A673 (cell line): ENCODE data around the gene MLXIP. TPM values are rescaled to one million over a fixed set of nuclear protein-coding genes. Genes with fewer than 3 reads are reported as not detected.

Source experiments
- BruUV-seq: library from RNA; stranded (reverse); fragments of 400-500 nt; replicated peaks from 2 replicates; lab custom pipeline; 2021; lab: Mats Ljungman, UMichigan
- CTCF ChIA-PET: fragments of 300-600 bp; sonication (Branson Sonifier 250); formaldehyde crosslinking; loops from one replicate; lab custom pipeline; 2022; ENCODE audit warnings: antibody characterized with exemption; lab: Charles Lee
- POLR2A ChIA-PET: fragments of 300-600 bp; sonication (Branson Sonifier 250); formaldehyde crosslinking; loops from one replicate; lab custom pipeline; 2022; ENCODE audit warnings: antibody characterized with exemption; ENCODE audit not compliant: low non-redundant PET; lab: Charles Lee
- DNase-seq: peaks from one replicate; pipeline ENCODE4 v3.0.0-alpha.2; 2015; ENCODE audit warnings: low spot score
- H3K27ac ChIP-seq: fragments of 200-600 bp; sonication (generic); 2 replicates; pipeline ENCODE4 v1.5.1; 2016; ENCODE audit warnings: mixed run types, low read depth, mild to moderate bottlenecking, mixed read lengths, antibody characterized with exemption, low read length; ENCODE audit not compliant: poor library complexity, severe bottlenecking
- H3K27me3 ChIP-seq: fragments of 200-600 bp; sonication (generic); replicated peaks from 2 replicates; pipeline ENCODE4 v1.6.1; 2017; ENCODE audit warnings: mixed run types, low read depth, mild to moderate bottlenecking, mixed read lengths, antibody characterized with exemption, low read length; ENCODE audit not compliant: insufficient read depth, poor library complexity
- H3K36me3 ChIP-seq: fragments of 200-600 bp; sonication (generic); 2 replicates; pipeline ENCODE4 v1.6.1; 2016; ENCODE audit warnings: mixed run types, mild to moderate bottlenecking, mixed read lengths, antibody characterized with exemption, low read length; ENCODE audit not compliant: insufficient read depth, poor library complexity, severe bottlenecking
- H3K4me1 ChIP-seq: fragments of 200-600 bp; sonication (generic); 2 replicates; pipeline ENCODE4 v1.6.1; 2017; ENCODE audit warnings: mixed run types, mild to moderate bottlenecking, mixed read lengths, antibody characterized with exemption, low read length; ENCODE audit not compliant: insufficient read depth, poor library complexity, severe bottlenecking
- H3K4me3 ChIP-seq: fragments of 200-600 bp; sonication (generic); 2 replicates; pipeline ENCODE4 v1.5.1; 2016; ENCODE audit warnings: low read depth, mixed run types, mild to moderate bottlenecking, mixed read lengths, low read length; ENCODE audit not compliant: poor library complexity, severe bottlenecking
- H3K9me3 ChIP-seq: fragments of 200-600 bp; sonication (generic); 2 replicates; pipeline ENCODE4 v1.6.1; 2016; ENCODE audit warnings: mixed run types, low read depth, mild to moderate bottlenecking, mixed read lengths, antibody characterized with exemption, low read length; ENCODE audit not compliant: poor library complexity, severe bottlenecking
- EZH2 ChIP-seq: fragments of 200-600 bp; sonication (generic); IDR thresholded peaks from 2 replicates; pipeline ENCODE4 v1.6.1; 2017; ENCODE audit warnings: borderline replicate concordance, low read depth, mild to moderate bottlenecking, mixed read lengths, antibody characterized with exemption, low read length; ENCODE audit not compliant: poor library complexity, severe bottlenecking
- intact Hi-C: fragments of 100-400 bp; cut with micrococcal nuclease; formaldehyde crosslinking; loops from one replicate; pipeline ENCODE4 v1.10.0; 2022; ENCODE audit not compliant: unreplicated experiment
- total RNA-seq: library from RNA; stranded (reverse); gene quantifications from 2 replicates; pipeline ENCODE4 v1.2.3, GENCODE V29; 2021
- TF ChIP-seq, protein P1 (sequence below): fragments of 300-800, 200-600 bp; sonication (generic); conservative IDR thresholded peaks from 2 replicates; pipeline ENCODE4 v1.5.1; 2017; ENCODE audit warnings: low read depth, mild to moderate bottlenecking, antibody characterized with exemption, low read length, moderate library complexity, mixed read lengths

The MLXIP gene
- total RNA-seq, 1 experiment from 2014 or later, result 32.7 TPM

DNA sequence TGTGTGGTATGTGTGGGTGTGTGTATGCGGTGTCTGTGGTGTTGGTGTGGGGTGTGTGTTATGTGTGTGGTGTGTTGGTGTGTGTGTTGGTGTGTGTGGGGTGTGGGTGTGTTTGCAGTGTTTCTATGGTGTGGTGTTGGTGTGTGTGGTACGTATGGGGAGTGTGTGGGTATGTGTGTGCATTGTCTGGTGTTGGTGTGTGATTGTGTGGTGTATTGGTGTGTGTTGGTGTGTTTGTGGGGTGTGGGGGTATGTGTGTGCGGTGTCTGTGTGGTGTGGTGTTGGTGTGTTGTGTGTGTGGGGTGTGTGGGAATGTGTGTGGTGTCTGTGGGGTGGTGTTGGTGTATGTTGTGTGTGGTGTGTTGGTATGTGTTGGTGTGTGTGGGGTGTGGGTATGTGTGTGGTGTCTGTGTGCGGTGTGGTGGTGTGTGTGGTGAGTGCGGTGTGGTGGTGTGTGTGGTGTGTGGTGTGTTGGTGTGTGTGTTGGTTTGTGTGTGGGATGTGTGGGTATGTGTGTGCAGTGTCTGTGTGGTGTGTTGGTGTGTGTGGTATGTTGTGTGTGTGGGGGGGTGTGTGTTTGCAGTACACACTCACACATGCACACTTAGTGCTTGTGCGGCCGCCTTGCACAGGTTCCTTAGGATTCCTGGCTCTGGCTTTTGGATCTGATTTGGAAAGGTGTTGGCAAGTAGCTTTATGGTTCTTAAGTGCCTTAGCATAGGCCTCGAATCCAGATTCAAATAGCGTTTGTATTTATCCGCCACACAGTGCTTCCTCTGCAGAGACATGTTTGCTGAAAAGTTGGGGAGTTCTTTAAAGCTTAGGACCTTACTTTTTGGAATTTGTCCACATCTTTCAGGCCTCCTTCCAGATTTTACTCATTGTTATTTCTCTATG is 16.4 kb downstream of the MLXIP start:
- DNase-seq, result peak; percentile 50
- H3K27ac ChIP-seq, result peak overlapping the region; percentile 30
- POLR2A ChIA-PET, result no interaction called here

DNA sequence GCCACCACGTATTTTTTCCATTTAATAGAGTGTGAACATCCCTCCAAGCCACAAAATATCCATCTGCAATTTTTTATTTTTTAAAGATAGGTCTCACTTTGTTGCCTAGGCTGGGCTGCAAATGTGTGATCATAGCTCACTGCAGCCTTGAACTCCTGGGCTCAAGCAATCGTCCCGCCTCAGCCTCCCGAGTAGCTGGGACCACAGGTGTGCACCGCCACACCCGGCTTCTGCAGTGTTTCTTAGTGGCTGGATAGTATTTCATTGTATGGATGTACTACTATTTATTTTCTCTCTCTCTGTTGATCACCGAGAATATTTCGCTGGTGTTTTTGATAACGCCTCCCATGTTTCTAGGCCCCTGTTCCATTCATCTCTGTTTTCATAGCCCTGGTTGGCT is 17.5 kb downstream of the MLXIP start:
- H3K27ac ChIP-seq, result no peak overlapping the region
- H3K4me3 ChIP-seq, result no peak overlapping the region
- no peak for DNase-seq
- ChIA-PET CTCF (no interaction called here), POLR2A (no interaction called here)
- no peaks in the 10 kb centered on the region for H3K27me3 ChIP-seq
- intact Hi-C loops, result no loop called here
- H3K9me3 ChIP-seq, result no peaks in the 10 kb centered on the region
- no TSS peak for BruUV-seq
- H3K4me1 ChIP-seq, result peaks cover 11% of the 10 kb centered on the region
- no peaks in the 10 kb centered on the region for H3K36me3 ChIP-seq
- TF ChIP-seq EZH2, result no peak
- TF ChIP-seq, protein P1, sequence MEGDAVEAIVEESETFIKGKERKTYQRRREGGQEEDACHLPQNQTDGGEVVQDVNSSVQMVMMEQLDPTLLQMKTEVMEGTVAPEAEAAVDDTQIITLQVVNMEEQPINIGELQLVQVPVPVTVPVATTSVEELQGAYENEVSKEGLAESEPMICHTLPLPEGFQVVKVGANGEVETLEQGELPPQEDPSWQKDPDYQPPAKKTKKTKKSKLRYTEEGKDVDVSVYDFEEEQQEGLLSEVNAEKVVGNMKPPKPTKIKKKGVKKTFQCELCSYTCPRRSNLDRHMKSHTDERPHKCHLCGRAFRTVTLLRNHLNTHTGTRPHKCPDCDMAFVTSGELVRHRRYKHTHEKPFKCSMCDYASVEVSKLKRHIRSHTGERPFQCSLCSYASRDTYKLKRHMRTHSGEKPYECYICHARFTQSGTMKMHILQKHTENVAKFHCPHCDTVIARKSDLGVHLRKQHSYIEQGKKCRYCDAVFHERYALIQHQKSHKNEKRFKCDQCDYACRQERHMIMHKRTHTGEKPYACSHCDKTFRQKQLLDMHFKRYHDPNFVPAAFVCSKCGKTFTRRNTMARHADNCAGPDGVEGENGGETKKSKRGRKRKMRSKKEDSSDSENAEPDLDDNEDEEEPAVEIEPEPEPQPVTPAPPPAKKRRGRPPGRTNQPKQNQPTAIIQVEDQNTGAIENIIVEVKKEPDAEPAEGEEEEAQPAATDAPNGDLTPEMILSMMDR, result no peak

More for the DNA sequence above, 16.4 kb downstream of the MLXIP start:
- TF ChIP-seq, protein P1, result no peak
- TF ChIP-seq EZH2, result no peak
- H3K9me3 ChIP-seq, result no peaks in the 10 kb centered on the region
- BruUV-seq, result no TSS peak
- CTCF ChIA-PET, result no interaction called here
- intact Hi-C loops, result no loop called here
- peaks cover 1% of the 10 kb centered on the region for H3K4me1 ChIP-seq
- H3K27me3 ChIP-seq, result no peaks in the 10 kb centered on the region
- no peak overlapping the region for H3K4me3 ChIP-seq
- H3K36me3 ChIP-seq, result no peaks in the 10 kb centered on the region

DNA sequence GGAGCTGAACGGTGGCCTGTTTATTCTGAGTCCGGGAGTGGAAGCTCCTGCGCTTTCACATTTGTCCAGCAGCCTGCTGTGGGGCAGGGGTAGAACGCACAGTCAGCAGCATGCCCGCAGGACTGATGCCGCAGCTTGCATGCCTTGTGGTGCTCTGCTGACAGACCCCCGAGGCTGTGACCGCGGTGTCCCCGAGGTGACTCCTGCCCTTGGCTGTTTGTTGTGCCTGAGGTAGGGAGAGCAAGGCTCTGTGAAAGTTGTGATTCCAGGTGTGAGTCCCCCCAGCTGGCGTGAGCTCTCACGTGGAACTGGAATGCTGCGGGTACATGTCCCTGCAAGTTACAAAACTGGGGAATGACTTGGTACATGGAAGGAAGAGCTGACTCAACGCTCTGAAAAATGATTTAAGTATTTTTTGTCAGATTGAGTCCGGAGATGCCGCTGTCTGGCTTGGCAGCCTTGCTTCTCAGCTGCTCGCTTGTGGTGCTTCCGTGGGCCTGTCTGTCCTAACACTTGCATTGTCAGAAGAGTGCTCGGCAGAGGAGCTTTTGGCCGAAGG is 18.1 kb downstream of the MLXIP start:
- TF ChIP-seq, protein P1, result no peak
- no peak for TF ChIP-seq EZH2
- intact Hi-C loops, result no loop called here
- no TSS peak for BruUV-seq

More for the DNA sequence above, 18.1 kb downstream of the MLXIP start:
- H3K4me1 ChIP-seq, result peaks cover 13% of the 10 kb centered on the region
- ChIA-PET POLR2A (no interaction called here), CTCF (no interaction called here)
- DNase-seq, result no peak
- no peak overlapping the region for H3K27ac ChIP-seq
- no peaks in the 10 kb centered on the region for H3K27me3 ChIP-seq
- H3K36me3 ChIP-seq, result no peaks in the 10 kb centered on the region
- no peak overlapping the region for H3K4me3 ChIP-seq
- H3K9me3 ChIP-seq, result no peaks in the 10 kb centered on the region
